ENCODE measurements around the gene NOTCH2. TPM values are rescaled to one million over a fixed set of nuclear protein-coding genes. Genes with fewer than 3 reads are reported as not detected.

The NOTCH2 gene
- total and polyA plus RNA-seq, 2 donors (not counting 1 experiment from before 2014, with no cell fraction given) = 32.1 to 184 TPM

DNA sequence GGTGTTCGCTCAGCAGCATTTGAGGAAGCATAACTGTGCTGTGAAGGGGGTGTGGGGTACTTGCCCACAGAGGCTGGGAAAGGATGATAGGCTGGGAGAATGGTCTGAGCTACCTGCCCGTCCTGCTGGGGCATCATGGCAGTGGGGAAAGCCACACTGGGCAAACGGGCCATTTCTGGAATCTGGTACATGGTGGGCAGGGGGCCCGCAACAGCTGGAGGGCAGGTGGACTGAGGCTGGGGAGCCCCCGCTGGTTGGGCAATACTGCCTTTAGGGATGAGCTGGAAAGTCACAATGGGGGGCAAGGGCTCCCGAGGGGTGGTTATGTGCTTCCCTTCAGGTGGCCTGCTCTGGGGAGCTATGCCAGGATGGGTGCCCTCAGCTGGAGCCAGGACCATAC lies 153.9 kb downstream of the NOTCH2 start:
- Histone ChIP-seq H4K20me1 (ENCODE audit: control insufficient read depth, insufficient read depth, low read length, poor library complexity, severe bottlenecking) (no peaks in the 10 kb centered on the region), H3K79me2 (ENCODE audit: control insufficient read depth, insufficient read depth, low read length) (no peaks in the 10 kb centered on the region), H3K9ac (ENCODE audit: low read length) (no peak overlapping the region), H3K27me3 (replicated peaks in 1 of 4; ENCODE audit: control extremely low read depth in 1 of 4, control insufficient read depth in 3 of 4, insufficient read depth in 4 of 4, low read length in 3 of 4) (no peaks in the 10 kb centered on the region), H3K9me3 (ENCODE audit: control extremely low read depth in 1 of 3, control insufficient read depth in 2 of 3, insufficient read depth in 1 of 3, low read length in 2 of 3) (no peaks in the 10 kb centered on the region), H3K4me3 (ENCODE audit: control extremely low read depth in 1 of 5, extremely low read depth in 1 of 5, insufficient read depth in 1 of 5, low read depth in 2 of 5, low read length in 4 of 5) (no peak overlapping the region), H2AFZ (ENCODE audit: insufficient read depth, low read depth, low read length, poor library complexity, severe bottlenecking) (no peak overlapping the region), H3K36me3 (replicated peaks in 1 of 2; ENCODE audit: control extremely low read depth in 1 of 2, control insufficient read depth in 1 of 2, extremely low read depth in 1 of 2, insufficient read depth in 2 of 2, low read length in 1 of 2) (peaks cover 2 to 76% of the 10 kb centered on the region in 2 experiments), H3K27ac (ENCODE audit: low read length in 2 of 2) (no peak overlapping the region), H3K4me1 (ENCODE audit: control insufficient read depth in 2 of 2, insufficient read depth in 2 of 2, low read length in 2 of 2) (no peaks in the 10 kb centered on the region), H3K4me2 (replicated peaks; ENCODE audit: low read depth, low read length, poor library complexity, severe bottlenecking) (no peak overlapping the region)
- TF ChIP-seq, protein P1, sequence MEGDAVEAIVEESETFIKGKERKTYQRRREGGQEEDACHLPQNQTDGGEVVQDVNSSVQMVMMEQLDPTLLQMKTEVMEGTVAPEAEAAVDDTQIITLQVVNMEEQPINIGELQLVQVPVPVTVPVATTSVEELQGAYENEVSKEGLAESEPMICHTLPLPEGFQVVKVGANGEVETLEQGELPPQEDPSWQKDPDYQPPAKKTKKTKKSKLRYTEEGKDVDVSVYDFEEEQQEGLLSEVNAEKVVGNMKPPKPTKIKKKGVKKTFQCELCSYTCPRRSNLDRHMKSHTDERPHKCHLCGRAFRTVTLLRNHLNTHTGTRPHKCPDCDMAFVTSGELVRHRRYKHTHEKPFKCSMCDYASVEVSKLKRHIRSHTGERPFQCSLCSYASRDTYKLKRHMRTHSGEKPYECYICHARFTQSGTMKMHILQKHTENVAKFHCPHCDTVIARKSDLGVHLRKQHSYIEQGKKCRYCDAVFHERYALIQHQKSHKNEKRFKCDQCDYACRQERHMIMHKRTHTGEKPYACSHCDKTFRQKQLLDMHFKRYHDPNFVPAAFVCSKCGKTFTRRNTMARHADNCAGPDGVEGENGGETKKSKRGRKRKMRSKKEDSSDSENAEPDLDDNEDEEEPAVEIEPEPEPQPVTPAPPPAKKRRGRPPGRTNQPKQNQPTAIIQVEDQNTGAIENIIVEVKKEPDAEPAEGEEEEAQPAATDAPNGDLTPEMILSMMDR (IDR thresholded peaks at IDR 0.05) = no peak
- no peak for TF ChIP-seq EZH2 (IDR thresholded peaks at IDR 0.05; ENCODE audit: borderline replicate concordance, insufficient read depth, low read depth, low read length, poor library complexity, severe bottlenecking)
- intact Hi-C loops (cut with micrococcal nuclease) = no loop called here
- Mint-ChIP-seq H3K9me3 (ENCODE audit: insufficient read depth) (no peaks in the 10 kb centered on the region), H3K4me3 (no peak overlapping the region), H3K27me3 (no peaks in the 10 kb centered on the region), H3K27ac (no peak overlapping the region), H3K4me1 (no peaks in the 10 kb centered on the region)
- DNase-seq (no peak), ATAC-seq (ENCODE audit: low read depth) (no peak)
- ChIA-PET CTCF (no interaction called here), POLR2A (no interaction called here)
- 97% methylated on average over 6 of the region's 6 CpGs for WGBS (ENCODE audit: insufficient coverage)

DNA sequence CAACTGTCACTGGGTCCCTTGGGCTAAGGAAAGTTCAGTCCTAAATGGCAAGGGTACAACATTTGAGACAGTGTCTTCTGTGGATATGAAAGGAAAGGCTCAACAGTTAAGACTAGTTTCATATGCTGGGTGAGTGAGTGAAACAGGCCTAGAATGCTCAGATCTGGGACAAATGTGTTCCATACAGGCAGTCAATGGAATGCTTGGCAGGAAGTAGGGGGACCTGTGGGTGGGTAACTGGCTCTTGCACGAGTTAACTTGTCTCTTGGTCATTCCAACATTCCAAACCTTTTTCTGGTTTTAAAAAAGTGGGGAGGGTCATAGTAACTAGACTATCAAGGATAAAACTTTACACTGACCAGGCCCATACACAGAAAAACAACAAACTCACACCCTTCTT lies 155.4 kb downstream of the NOTCH2 start:
- no peak for ATAC-seq (ENCODE audit: low read depth)
- DNase-seq = no peak
- intact Hi-C loops (cut with micrococcal nuclease) = no loop called here
- Histone ChIP-seq H3K4me1 (ENCODE audit: control insufficient read depth in 2 of 2, insufficient read depth in 2 of 2, low read length in 2 of 2) (no peaks in the 10 kb centered on the region), H2AFZ (ENCODE audit: insufficient read depth, low read depth, low read length, poor library complexity, severe bottlenecking) (no peak overlapping the region), H3K36me3 (replicated peaks in 1 of 2; ENCODE audit: control extremely low read depth in 1 of 2, control insufficient read depth in 1 of 2, extremely low read depth in 1 of 2, insufficient read depth in 2 of 2, low read length in 1 of 2) (peaks cover 2 to 65% of the 10 kb centered on the region in 2 experiments), H3K4me2 (replicated peaks; ENCODE audit: low read depth, low read length, poor library complexity, severe bottlenecking) (no peak overlapping the region), H3K9ac (ENCODE audit: low read length) (no peak overlapping the region), H3K27ac (ENCODE audit: low read length in 2 of 2) (no peak overlapping the region), H3K4me3 (ENCODE audit: control extremely low read depth in 1 of 5, extremely low read depth in 1 of 5, insufficient read depth in 1 of 5, low read depth in 2 of 5, low read length in 4 of 5) (no peak overlapping the region), H3K27me3 (replicated peaks in 1 of 4; ENCODE audit: control extremely low read depth in 1 of 4, control insufficient read depth in 3 of 4, insufficient read depth in 4 of 4, low read length in 3 of 4) (no peaks in the 10 kb centered on the region), H4K20me1 (ENCODE audit: control insufficient read depth, insufficient read depth, low read length, poor library complexity, severe bottlenecking) (no peaks in the 10 kb centered on the region), H3K79me2 (ENCODE audit: control insufficient read depth, insufficient read depth, low read length) (no peaks in the 10 kb centered on the region), H3K9me3 (ENCODE audit: control extremely low read depth in 1 of 3, control insufficient read depth in 2 of 3, insufficient read depth in 1 of 3, low read length in 2 of 3) (no peaks in the 10 kb centered on the region)
- no CpG with 5 or more reads among the region's 1 CpG for WGBS (ENCODE audit: insufficient coverage)
- no peaks in the 10 kb centered on the region for H3K27me3 Mint-ChIP-seq
- H3K9me3 Mint-ChIP-seq (ENCODE audit: insufficient read depth) = no peaks in the 10 kb centered on the region
- H3K4me3 Mint-ChIP-seq = no peak overlapping the region
- ChIA-PET CTCF (no interaction called here), POLR2A (no interaction called here)
- no peak for TF ChIP-seq EZH2 (IDR thresholded peaks at IDR 0.05; ENCODE audit: borderline replicate concordance, insufficient read depth, low read depth, low read length, poor library complexity, severe bottlenecking)
- TF ChIP-seq, protein P1 (IDR thresholded peaks at IDR 0.05) = no peak
- H3K27ac Mint-ChIP-seq = no peak overlapping the region
- no peaks in the 10 kb centered on the region for H3K4me1 Mint-ChIP-seq
